HG03097 (cell line): ENCODE data around the gene E2F3.
A peak's percentile ranks its signal among the peaks of the same experiment; 100 is the strongest.
"Not testable (repeated sequence)": the region's sequence is repeated elsewhere in the genome, so short reads cannot be mapped to it uniquely, and the experiment has no call there.

ENCODE experiments used
- ATAC-seq: cut with Tn5 transposase; IDR thresholded peaks from one replicate; pipeline ENCODE4 v1.9.1; 2021; ENCODE audit not compliant: unreplicated experiment, low FRiP score

The E2F3 gene

DNA sequence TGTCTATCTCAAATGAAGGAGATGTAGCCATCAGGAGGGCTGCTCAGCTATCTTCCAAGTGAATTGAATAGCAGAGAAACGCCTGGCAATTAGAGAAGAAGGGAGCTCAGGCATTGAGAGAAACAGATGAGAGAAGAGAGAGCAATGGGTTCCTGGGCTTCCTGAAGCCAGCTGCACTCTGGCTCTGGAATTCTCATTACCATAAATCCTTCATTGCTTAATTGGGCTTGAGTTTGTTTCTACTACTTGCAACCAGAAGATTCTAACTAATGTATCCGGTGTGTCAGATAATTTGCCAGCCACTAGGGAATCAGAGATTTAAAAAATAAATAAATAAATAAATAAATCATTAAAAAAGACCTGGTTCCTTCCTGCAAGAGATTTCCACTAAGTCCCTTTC lies 107.5 kb downstream of the E2F3 start:
- ATAC-seq, result no peak

DNA sequence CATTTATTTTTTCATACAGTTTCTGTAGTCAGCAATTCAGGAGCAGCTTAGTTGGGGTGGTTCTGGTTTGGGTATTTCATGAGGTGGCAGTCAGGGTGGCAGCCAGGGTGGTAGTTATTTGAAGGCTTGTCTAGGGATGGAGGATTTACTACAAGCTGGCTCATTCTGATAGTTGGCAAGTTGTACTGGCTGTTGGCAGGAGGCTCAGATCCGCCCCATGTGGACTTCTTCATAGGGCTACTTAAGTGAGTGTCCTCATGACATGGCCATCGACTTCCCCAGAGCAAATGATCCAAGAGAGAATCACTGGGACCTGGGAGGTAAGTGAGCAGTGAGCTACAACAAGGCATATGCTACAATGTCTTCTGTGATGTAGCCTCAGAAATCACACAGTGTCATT lies 110.2 kb downstream of the E2F3 start:
- no peak for ATAC-seq

DNA sequence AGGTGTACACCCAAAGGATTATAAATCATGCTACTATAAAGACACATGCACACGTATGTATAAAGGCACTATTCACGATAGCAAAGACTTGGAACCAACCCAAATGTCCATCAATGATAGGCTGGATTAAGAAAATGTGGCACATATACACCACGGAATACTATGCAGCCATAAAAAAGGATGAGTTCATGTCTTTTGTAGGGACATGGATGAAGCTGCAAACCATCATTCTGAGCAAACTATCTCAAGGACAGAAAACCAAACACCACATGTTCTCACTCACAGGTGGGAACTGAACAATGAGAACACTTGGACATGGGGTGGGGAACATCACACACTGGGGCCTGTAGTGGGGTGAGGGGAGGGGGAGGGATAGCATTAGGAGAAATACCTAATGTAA lies 123.5 kb downstream of the E2F3 start:
- ATAC-seq, result not testable (repeated sequence)

DNA sequence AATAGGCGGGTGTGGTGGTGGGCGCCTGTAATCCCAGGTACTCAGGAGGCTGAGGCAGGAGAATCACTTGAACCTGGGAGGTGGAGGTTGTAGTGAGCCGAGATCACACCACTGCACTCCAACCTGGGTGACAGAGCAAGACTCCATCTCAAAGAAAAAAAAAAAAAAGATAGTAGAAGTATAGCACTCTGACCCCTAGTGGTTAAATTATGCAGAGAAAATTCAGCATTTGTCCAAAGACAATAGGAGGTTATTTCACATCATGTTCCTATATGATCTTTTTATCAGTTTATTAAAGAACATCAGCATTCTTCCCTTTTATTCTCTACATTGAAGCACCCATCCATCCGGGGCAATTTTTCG lies 127.4 kb downstream of the E2F3 start:
- ATAC-seq, result not testable (repeated sequence)

DNA sequence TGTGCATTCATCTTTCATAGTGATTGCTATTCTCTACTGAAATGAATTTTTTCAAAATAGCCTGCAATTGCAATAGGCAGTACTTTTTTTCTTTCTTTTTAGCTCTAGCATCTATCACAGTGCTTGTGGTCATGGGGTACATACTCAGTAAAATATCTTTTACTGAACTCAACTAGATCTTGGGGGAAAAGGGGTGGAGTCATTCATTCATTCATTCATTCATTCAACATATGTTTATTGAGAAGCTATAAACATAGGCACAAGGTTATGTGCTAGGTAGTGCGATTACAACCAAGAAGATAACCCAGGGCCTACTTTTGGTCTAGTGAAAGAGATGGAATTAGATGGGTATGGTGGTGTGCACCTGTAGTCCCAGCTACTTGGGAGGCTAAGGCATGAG lies 131.2 kb downstream of the E2F3 start:
- no peak for ATAC-seq

DNA sequence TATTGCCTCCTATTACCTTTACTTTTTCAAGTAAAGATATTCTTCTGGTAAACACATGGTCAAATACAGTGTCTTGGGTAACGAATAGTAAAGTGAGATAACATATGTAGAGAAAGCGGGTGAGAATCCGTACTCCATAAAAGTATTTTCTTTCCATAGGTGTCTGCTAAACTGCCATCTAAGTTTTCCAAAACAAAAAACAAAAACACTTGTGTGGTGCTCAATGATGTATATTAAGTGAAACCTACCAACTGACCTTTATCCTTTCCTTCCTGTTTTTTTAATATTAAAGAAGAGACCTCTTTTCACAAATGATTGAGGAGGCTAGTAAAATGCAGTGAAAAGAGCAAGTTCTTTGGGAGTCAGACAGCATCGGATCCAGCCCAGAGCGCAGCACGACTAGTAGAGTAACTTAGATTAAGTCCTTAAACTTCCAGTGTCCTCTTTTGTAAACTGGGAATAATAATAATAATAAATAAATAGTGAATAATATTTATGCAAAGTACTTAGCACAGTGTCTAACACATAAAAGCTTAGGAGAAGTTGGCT lies 132.1 kb downstream of the E2F3 start:
- peak; percentile 5 for ATAC-seq

DNA sequence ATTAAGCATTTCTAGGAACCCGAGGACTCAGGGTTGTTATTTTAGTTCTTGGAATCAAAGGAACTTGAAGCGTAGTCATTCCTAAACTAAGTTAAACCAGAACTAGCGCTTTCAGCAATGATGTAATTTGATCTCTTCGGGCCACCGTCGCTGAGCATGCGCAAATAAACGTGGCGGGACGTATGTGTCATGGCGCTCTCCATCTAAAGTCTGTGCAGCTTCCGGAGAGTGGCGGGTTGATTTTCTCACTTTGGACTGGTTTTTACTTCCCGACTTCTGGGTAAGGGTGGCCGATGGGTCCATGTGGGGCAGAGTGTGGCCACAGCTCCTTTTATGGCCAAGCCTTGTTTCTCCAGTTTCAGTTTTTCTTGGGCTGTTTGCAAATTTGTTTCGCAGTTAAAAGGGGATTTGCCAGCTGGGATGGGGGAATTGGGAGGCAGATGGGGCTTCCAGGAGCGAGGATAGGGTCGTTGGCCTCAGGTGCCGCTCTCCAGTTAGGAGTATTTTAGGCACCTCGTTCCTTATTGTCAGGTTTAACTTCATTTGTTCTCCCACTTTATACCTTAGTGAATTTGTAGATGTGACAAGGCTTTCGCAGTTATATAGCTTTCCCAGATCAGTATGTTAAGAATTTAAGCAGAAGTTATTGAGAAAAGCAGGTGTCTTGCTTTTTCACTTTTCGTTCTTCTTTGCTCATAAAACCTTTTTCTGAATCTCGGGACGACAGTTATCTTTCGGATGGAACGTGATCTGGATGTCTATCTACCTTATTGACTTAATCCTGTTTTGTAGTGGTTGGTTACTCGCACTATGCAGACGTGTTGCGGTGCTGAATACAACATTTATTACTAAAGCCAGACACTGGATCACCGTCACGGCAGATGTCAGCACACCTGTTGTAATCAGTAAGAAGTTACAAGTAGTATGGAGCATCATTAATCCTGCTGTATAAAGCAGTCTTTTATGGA lies 132.9 kb downstream of the E2F3 start, which contains the start of gene CDKAL1:
CDKAL1 (plus strand) TSS at position 163 of the 968 bp plus-strand sequence. CDS start 11,894 bp downstream, outside the sequence.
- ATAC-seq, result peak; percentile 75

DNA sequence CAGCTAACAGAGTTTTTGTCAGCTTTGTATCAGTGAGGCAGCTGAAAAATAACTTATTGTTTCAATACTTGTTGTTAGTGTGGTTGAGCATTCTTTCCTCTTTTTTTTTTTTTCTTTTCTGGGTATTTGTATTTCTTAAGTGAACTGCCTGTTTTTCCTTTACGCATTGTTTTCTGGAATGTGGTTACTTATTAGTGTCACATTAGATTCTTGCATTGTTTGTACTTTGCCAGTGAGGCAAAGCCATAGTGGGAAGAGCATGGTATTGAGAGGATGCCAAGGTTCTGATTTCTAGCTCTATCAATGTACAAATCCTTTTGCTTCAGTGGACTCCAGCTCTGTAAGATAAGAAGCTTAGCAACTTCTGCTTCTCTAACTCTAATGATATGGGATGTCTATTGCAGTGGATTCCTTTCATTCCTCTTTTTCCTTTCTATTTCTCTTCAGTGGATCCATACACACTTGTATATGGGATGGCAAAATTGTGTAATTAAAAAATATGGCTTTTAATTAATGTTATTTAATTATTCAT lies 136.5 kb downstream of the E2F3 start:
- no peak for ATAC-seq

DNA sequence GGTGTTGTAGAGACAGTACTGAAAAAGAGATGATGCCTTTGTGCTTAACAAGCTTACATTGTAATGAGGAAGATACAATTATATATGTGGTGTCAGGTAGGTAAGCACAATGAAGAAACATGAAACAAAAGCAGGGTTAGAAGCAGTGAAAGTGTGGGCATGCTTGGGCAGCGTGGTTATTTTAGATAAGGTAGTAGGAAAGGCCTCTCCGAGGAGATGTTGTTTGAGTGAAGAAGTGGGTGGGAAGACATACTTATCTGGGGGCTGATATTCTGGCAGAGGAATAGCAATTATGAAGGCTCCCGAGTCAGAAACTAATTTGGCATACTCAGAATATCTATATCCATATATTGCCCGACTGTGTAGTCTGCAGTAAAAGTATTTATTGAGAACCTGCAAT lies 137.2 kb downstream of the E2F3 start:
- ATAC-seq, result no peak

DNA sequence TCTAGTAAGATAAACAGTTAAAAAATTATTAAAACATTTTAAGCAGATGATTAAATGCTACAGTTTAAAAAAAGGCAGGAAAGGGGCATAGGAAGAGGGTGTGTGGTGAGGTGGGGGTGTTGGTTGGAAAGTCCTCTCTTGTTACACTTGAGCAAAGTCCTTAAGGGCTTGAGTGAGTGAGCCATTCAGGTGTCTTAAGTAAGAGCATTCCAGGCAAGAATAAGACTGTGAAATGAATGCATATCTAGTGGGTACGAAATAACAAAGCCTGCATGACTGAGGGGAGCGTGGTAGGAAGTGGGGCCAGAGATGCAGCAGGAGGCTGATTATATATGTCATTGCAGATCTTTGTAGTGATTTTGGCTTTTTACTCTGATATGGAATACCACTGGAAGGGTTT lies 137.7 kb downstream of the E2F3 start:
- ATAC-seq, result no peak

DNA sequence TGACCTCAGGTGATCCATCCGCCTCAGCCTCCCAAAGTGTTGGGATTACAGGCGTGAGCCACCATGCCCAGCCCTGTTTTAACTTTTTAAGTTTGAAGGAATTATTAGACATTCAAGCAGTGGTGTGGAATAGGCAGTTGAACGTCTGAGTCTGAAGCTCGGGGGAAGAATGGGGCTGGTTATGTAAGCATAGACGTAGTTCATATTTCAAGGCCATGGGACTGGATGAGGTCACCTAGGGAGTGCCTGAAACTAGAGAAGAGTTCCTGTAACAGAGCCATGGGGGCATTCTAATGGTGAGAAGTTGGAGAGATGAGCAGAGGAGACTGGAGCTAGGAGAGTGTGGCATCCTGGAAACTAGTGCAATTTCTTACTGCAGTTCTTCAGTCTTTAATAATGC lies 139.0 kb downstream of the E2F3 start:
- ATAC-seq, result no peak

DNA sequence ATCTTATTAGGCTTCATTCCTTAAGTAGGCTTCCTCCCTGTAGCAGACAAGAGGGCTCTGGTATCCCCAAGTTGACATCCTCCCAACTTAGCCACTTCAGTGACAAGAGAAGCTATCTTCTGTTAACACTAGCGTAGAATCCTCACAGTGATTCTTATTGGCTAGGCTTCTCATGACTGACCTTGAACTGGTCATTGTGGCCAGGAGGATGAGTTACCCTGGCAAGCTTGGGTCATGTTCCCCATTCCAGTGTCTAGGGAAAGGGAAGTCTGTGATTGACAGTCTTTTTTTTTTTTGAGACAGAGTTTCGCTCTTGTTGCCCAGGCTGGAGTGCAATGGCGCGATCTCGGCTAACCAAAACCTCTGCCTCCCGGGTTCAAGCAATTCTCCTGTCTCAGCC lies 139.7 kb downstream of the E2F3 start:
- no peak for ATAC-seq

DNA sequence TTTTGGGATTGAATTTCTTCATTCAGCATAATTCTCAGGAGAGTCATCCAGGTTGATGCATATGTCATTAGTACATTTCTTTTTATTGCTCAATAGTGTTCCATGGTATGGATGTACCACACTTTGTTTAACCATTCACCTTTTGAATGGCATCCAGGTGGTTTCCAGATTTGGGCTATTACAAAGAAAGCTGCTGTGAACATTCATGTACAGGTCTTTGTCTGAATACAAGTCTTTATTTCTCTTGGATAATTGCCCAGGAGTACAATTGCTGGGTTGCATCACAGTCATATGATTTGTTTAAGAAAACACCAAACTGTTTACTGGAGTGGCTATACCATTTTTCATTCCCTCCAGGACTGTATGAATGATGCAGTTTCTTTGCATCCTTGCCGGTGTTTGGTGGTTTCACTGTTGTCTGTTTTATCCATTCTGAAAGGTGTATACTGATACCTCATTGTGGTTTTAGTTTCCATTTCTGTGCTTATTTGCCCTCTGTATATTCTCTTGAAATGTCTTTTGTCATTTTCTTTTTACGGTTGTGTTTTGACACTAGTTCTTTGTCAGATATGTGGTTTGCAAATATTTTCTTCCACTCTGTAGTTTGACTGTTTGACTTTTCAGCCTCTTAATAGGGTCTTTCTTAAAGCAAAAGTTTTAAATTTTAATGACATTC lies 141.4 kb downstream of the E2F3 start:
- ATAC-seq, result peak; percentile 89
